ENCODE measurements around the gene VPS16.

Gene VPS16

DNA sequence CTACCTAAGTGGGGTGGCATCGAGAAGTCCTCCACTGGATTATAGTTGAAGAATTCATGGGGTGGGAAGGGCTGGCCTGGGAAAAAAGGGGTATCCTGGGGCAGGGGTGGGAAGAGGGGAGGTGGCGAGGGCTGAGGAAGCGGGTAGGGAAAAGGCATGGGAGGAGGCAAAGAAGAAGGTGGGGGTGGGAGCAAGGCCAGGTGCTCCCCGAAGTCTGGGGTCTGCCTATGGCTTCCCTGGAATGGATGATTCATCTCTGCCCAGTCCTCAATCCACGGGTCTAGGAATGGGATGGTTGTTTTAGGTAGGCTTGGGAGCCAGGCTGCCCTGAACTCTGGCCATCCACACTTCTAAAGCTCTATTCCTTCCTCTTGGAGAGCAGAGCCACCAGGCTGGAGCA, 4.5 kb upstream of the VPS16 start:
- H3K4me1 Mint-ChIP-seq (ENCODE audit: low read depth) = peaks cover 20% of the 10 kb centered on the region

DNA sequence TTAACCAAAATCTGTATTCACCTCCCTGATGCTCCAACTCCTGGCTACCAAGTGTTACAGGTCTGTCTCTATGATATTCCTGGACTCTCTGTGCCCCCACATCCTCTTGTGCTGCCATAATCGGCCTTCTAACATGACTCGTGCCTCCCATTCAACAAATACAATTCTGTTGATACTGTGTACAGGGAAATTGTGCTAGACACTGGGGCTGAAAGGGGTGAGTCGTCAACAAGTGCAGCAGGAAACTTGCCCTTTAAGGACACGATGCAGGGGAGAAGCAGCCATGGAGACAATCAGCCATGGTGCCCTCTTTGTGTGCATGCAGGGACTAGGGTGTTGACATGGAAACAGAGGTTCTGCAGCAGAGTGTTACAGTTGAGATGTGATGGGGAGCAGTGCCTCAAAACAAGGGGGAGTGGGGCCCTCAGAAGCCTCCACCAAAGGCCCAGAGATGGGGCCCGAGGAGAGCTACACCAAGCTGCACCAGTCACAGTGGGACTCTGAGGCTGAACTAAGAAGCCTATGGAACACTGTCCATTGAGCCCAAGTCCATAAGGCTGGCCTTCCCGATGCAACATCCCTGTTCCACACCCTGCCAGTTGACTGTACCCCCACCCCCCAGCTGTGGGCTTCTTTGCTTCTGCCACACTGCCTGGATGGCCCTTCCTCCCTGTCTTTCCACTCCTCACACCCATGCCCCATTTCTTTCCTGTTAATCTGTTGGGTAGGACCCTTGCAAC, 3.2 kb upstream of the VPS16 start:
- no peak overlapping the region for H3K27ac Mint-ChIP-seq
- H3K4me3 Mint-ChIP-seq = no peak overlapping the region
- no peaks in the 10 kb centered on the region for H3K27me3 Mint-ChIP-seq
- H3K4me1 Mint-ChIP-seq (ENCODE audit: low read depth) = peaks cover 19% of the 10 kb centered on the region
- peaks cover 23% of the 10 kb centered on the region for H3K36me3 Mint-ChIP-seq (ENCODE audit: low read depth)
- H3K9me3 Mint-ChIP-seq = peaks cover 3% of the 10 kb centered on the region

More for the DNA sequence above, 4.5 kb upstream of the VPS16 start:
- H3K36me3 Mint-ChIP-seq (ENCODE audit: low read depth) = peaks cover 23% of the 10 kb centered on the region
- H3K4me3 Mint-ChIP-seq = no peak overlapping the region
- H3K27ac Mint-ChIP-seq = no peak overlapping the region
- peaks cover 3% of the 10 kb centered on the region for H3K9me3 Mint-ChIP-seq
- no peaks in the 10 kb centered on the region for H3K27me3 Mint-ChIP-seq

DNA sequence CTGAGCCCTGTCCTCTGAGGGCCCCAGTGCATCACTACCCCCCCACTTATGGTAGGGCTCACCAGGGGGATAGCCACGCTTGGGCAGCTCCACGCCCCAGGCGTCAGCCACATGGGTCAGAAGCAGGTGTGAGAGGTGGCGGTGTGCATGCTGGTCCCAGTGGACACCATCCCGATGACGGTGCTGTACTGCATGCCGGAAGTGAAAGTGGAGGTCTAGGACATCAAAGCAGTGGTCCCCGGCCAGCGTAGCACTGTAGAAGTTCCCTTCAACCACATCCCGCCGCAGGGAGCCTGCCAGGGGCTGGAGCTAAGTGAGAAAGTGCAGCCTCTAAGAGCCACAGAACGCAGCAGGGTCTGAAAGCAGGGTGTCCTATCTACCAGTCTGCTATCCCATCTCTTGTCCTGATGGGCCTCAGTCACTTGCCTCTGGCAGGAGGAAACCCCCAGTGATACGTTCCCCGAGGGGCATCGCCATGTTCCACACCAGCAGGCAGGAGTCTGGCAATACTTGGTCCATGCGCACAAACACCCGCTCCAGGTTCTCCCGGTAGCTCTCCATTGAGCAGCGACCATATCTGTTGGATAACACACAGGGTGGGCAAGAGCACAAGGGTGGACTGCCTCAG, 2.3 kb upstream of the VPS16 start:
- Mint-ChIP-seq H3K27ac (no peak overlapping the region), H3K27me3 (no peaks in the 10 kb centered on the region), H3K9me3 (peaks cover 3% of the 10 kb centered on the region), H3K4me1 (ENCODE audit: low read depth) (peaks cover 23% of the 10 kb centered on the region), H3K36me3 (ENCODE audit: low read depth) (peaks cover 23% of the 10 kb centered on the region), H3K4me3 (no peak overlapping the region)

DNA sequence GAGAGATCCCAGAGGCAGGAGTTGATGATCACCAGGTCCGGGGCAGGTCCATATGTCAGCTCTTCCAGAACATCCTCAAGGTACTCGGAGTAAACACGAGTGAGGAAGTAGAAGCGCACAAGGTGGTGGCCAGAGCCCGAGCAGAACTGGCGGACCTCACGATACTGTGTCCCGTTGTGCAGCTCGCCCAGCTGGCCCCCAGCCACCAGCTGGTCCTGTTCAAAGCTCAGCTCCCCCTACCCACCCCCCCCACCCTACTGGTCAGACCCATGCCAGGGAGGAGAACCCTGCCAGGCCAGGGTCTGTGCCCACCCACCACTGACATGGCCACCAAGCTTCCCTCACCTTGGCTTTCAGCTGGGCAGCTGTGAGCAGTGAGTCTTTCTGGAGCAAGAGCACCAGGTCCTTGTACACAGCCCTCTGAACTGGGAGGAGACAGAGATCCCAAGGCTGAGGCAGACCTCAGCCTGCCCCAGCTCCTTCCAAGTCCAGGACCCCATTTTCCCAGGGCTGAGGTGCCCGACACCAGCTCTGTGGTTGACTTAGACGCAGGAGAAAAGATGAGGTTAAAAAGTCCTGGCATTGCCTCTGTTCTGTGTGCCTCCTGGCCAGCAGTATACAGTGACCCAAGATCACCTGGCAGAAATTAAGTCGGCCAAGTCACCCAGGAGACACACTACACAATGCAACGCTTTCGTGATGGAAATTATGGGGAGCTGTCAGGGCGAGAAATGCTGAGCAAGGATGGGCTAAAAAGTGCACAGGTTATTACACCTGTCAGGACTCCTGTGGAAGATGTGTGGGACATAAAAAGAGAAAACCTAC, 1.5 kb upstream of the VPS16 start:
- peak overlapping the region; percentile 88 for H3K4me3 Mint-ChIP-seq
- peaks cover 31% of the 10 kb centered on the region for H3K36me3 Mint-ChIP-seq (ENCODE audit: low read depth)
- H3K27ac Mint-ChIP-seq = peak overlapping the region; percentile 98
- peaks cover 3% of the 10 kb centered on the region for H3K9me3 Mint-ChIP-seq
- no peaks in the 10 kb centered on the region for H3K27me3 Mint-ChIP-seq
- peaks cover 31% of the 10 kb centered on the region for H3K4me1 Mint-ChIP-seq (ENCODE audit: low read depth)

DNA sequence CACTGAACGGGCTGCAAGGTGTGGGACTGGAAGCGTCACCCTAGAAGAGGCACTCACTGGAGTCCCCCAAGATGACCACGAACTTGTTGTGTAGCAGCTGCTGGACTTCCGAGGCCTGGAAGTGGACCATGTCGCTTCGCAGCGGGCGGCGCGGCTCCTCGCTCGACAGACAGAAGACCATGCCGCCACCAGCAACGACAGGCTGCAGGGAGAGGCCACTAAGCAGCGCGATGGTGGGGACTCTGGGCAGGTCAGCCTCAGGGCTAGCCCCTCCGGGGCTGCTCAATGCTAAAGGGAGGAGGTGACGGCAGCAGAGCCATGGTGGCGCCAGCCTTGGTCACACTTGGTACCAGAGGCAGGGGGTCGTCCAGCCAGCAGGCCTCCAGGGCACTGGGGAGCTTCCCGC, 810 bp upstream of the VPS16 start:
- Mint-ChIP-seq H3K36me3 (ENCODE audit: low read depth) (peaks cover 31% of the 10 kb centered on the region), H3K27ac (peak overlapping the region; percentile 98)

DNA sequence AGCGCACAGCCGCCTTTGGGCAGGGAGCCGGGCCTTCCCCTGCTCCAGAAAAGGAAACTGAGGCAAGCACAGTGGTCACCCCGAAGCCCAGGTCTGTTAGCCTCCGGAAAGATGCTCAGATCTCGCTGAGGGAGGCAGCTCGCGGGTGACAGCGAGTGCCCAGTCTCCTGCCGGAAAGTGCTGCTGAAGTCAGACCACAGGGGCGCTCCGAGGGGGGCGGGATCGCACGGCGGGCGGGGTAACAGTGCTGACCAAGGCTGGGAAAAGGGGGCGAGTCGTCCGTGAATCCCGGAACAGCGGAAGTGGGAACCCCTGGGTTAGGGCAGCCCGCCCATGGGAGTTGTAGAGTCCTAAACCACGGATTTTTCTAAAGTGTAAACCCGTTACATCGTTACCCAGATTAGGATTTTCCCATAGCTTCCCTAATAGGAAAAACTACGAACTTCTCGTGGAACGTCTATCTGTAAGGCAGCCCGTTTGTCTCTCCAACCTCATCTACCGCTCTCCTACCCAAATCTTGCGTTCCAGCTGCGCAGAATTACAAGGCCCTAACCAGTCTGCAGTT, 504 bp downstream of the VPS16 start:
- peak overlapping the region; percentile 86 for H3K27ac Mint-ChIP-seq
- no peaks in the 10 kb centered on the region for H3K27me3 Mint-ChIP-seq
- H3K4me3 Mint-ChIP-seq = peak overlapping the region; percentile 87
- peaks cover 30% of the 10 kb centered on the region for H3K36me3 Mint-ChIP-seq (ENCODE audit: low read depth)
- H3K4me1 Mint-ChIP-seq (ENCODE audit: low read depth) = peaks cover 46% of the 10 kb centered on the region
- peaks cover 3% of the 10 kb centered on the region for H3K9me3 Mint-ChIP-seq

More for the DNA sequence above, 810 bp upstream of the VPS16 start:
- Mint-ChIP-seq H3K9me3 (peaks cover 3% of the 10 kb centered on the region), H3K4me3 (peak overlapping the region; percentile 88), H3K27me3 (no peaks in the 10 kb centered on the region), H3K4me1 (ENCODE audit: low read depth) (peaks cover 37% of the 10 kb centered on the region)

DNA sequence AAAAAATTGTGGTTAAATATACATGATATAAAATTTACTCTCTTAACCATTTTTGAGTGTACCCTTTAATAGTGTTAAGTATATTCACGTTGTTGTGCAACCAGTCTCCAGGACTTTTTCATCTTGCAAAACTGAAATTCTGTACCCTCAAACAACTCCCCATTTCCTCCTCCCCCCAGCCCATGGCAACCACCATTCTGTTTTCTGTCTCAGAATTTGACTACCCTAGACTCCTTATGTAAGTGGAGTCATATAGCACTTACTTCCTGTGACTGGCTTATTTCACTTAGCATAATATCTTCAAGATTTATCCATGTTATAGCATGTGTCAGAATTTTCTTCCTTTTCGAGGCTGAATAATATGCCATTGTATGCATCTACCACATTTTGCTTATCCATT, 5.1 kb downstream of the VPS16 start:
- no peaks in the 10 kb centered on the region for H3K9me3 Mint-ChIP-seq
- no peak overlapping the region for H3K27ac Mint-ChIP-seq
- peaks cover 34% of the 10 kb centered on the region for H3K4me1 Mint-ChIP-seq (ENCODE audit: low read depth)
- H3K27me3 Mint-ChIP-seq = no peaks in the 10 kb centered on the region
- peaks cover 30% of the 10 kb centered on the region for H3K36me3 Mint-ChIP-seq (ENCODE audit: low read depth)
- H3K4me3 Mint-ChIP-seq = no peak overlapping the region

DNA sequence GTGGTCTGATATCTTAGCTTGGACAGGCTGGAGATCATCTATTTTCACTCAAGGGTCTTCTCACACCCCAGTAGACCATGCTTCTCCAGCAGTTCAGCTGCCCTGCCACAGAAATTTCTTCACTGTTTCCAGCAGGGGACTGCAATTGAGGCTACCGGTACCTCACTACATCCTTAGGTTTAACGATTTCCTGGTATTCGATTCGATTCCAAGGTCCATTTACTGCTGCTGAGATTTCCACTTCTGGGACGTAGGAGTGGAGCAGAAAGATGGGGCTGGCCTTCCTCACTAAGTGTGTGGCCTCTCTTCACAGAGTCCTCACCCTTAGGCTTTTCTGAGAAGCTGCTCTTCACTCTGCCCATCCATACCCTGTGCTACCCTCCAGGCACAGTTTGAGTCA, 6.2 kb downstream of the VPS16 start:
- H3K27ac Mint-ChIP-seq = no peak overlapping the region
- H3K36me3 Mint-ChIP-seq (ENCODE audit: low read depth) = peaks cover 30% of the 10 kb centered on the region
- peaks cover 30% of the 10 kb centered on the region for H3K4me1 Mint-ChIP-seq (ENCODE audit: low read depth)
- no peak overlapping the region for H3K4me3 Mint-ChIP-seq
- H3K27me3 Mint-ChIP-seq = no peaks in the 10 kb centered on the region
- no peaks in the 10 kb centered on the region for H3K9me3 Mint-ChIP-seq

DNA sequence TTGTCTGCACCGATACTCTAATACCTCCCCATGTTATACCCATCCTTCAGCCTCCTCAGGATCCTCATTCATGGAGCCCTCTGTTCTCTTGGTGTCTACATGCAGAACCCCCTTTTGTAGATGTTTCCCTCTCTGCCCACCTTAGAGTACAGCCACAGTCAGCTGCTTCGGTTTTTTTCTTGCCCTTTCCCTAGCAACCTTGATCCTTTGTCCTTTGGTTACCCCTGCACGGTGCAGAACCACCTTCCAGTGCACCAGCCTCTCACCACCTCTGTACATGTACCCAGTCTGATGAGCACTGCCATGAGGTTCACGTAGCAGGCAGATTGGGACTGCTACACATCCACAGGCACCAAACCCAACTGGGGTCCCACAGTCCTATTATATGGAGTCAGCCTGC, 7.3 kb downstream of the VPS16 start:
- no peak overlapping the region for H3K4me3 Mint-ChIP-seq
- H3K27ac Mint-ChIP-seq = no peak overlapping the region
- H3K9me3 Mint-ChIP-seq = no peaks in the 10 kb centered on the region
- no peaks in the 10 kb centered on the region for H3K27me3 Mint-ChIP-seq
- peaks cover 41% of the 10 kb centered on the region for H3K4me1 Mint-ChIP-seq (ENCODE audit: low read depth)
- peaks cover 30% of the 10 kb centered on the region for H3K36me3 Mint-ChIP-seq (ENCODE audit: low read depth)

DNA sequence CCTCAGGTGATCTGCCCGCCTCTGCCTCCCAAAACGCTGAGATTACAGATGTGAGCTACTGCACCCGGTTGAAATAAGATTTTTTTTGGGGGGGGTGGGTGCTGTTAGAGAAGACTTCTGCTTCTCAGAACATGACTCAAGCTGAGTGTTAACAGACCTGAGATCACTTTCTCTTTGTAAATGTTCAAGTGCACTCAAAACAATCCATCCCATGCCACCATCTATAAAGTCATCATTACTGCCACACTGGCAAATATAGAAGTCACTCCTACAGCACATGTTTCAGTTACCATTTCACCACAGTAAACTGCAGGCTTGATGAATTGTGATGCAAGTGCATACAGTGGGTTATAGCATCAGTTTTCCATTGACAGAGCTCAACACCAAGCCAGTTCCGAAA, 9.0 kb downstream of the VPS16 start:
- H3K27me3 Mint-ChIP-seq = no peaks in the 10 kb centered on the region

DNA sequence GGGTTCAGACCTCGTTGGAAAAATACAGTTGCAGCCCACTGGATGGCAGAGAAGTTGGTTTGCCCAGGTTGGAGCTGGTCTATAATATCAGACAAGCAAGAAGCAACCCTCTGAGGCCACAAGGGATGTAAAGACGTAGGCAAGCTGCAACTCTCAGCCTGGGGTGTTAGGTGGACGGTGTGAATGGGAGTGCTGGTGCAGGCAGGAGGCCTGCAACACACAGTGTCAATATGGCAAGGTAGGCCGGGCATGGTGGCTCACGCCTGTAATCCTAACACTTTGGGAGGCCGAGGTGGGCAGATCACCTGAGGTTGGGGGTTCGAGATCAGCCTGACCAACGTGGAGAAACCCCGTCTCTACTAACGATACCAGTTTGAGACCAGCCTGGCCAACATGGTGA, 10.5 kb downstream of the VPS16 start:
- Mint-ChIP-seq H3K36me3 (ENCODE audit: low read depth) (peaks cover 9% of the 10 kb centered on the region), H3K27ac (no peak overlapping the region), H3K4me1 (ENCODE audit: low read depth) (peaks cover 20% of the 10 kb centered on the region), H3K9me3 (no peaks in the 10 kb centered on the region), H3K27me3 (no peaks in the 10 kb centered on the region), H3K4me3 (no peak overlapping the region)

More for the DNA sequence above, 9.0 kb downstream of the VPS16 start:
- peaks cover 31% of the 10 kb centered on the region for H3K4me1 Mint-ChIP-seq (ENCODE audit: low read depth)
- peaks cover 17% of the 10 kb centered on the region for H3K36me3 Mint-ChIP-seq (ENCODE audit: low read depth)
- no peak overlapping the region for H3K27ac Mint-ChIP-seq
- no peaks in the 10 kb centered on the region for H3K9me3 Mint-ChIP-seq
- H3K4me3 Mint-ChIP-seq = no peak overlapping the region

DNA sequence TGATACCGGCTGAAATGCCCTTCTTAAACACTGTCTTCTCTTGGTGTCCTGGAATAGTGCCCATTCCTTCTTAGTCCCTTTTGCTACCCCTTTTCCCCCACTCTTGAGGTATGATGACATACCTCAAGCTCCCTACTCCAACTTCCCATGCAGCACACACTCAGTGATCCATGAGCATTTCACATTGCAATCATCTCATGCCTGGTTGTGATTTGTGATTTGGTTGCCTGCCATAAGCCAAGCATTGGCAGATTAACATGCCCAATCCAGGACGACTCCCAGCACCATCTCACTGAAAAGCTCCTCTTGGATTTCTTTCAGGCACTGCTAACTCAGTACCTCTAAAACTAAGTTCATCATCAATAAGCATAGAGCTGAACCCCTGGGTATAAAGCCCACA, 18.0 kb downstream of the VPS16 start:
- no peaks in the 10 kb centered on the region for H3K27me3 Mint-ChIP-seq
- peaks cover 6% of the 10 kb centered on the region for H3K36me3 Mint-ChIP-seq (ENCODE audit: low read depth)
- no peak overlapping the region for H3K27ac Mint-ChIP-seq
- no peaks in the 10 kb centered on the region for H3K9me3 Mint-ChIP-seq
- no peak overlapping the region for H3K4me3 Mint-ChIP-seq
- H3K4me1 Mint-ChIP-seq (ENCODE audit: low read depth) = no peaks in the 10 kb centered on the region

DNA sequence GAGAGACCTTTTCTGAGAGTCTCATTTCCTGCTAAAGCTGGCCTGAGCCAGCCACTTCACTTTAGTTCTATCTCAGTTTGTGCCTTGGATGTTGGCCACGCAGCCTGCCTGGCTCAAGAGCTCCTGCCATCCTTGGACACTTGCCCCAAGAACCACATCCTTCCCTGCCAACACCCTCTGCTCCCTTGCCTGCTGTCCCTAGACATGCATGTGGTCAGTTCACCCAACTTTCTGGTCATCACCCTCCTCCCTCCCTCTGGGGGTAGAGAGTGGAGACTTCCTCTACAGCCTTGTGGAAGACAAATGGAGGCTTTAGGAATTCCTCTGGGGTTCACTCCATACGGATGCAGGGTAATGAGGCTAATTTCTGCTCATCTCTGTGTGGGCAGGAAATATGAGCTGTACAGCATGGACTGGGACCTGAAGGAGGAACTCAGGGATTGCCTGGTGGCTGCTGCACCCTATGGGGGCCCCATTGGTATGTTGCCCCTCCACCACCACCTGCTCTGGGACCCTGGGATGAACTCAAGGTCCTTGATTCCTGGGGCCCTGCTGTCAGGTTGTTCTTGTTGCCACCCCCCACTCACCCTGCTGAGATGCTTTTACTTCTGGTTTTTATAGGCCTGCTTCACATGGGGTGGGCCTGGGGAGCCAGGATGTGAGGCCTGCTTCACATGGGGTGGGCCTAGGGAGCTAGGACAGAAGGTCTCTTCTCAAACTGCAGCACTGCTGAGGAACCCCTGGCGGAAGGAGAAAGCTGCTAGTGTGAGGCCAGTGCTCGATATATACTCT, 19.0 kb downstream of the VPS16 start:
- Mint-ChIP-seq H3K4me3 (no peak overlapping the region), H3K36me3 (ENCODE audit: low read depth) (peaks cover 10% of the 10 kb centered on the region), H3K9me3 (no peaks in the 10 kb centered on the region), H3K27me3 (no peaks in the 10 kb centered on the region), H3K4me1 (ENCODE audit: low read depth) (peaks cover 3% of the 10 kb centered on the region), H3K27ac (no peak overlapping the region)

DNA sequence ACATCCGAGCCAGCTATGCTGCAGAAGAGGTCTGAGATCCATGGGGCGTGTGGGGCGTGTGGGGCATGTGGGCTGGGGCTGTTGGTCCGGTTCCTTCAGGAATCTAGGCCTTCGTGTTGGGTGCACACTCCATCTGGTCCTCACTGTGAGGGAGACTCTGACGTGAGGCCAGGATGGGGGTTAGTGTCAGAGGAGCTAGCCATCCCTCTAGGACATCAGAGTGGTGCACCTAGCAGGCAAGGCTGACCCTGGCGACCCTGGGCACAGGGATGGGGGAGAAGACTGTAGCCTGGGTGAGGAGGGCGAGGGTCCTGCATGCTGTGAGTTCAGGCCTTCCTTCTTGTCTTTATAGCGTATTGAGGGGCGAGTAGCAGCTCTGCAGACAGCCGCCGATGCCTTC, 24.1 kb downstream of the VPS16 start:
- H3K36me3 Mint-ChIP-seq (ENCODE audit: low read depth) = peaks cover 26% of the 10 kb centered on the region
- no peaks in the 10 kb centered on the region for H3K27me3 Mint-ChIP-seq
- H3K27ac Mint-ChIP-seq = peak overlapping the region; percentile 58
- H3K9me3 Mint-ChIP-seq = no peaks in the 10 kb centered on the region
- peaks cover 45% of the 10 kb centered on the region for H3K4me1 Mint-ChIP-seq (ENCODE audit: low read depth)
- H3K4me3 Mint-ChIP-seq = no peak overlapping the region
